ENCODE data around the gene CKAP2L. TPM values are rescaled to one million over a fixed set of nuclear protein-coding genes. Genes with fewer than 3 reads are reported as not detected.

CKAP2L gene
- total RNA-seq, 3 donors from 2014 or later = 0.96 TPM; not detected in 2

DNA sequence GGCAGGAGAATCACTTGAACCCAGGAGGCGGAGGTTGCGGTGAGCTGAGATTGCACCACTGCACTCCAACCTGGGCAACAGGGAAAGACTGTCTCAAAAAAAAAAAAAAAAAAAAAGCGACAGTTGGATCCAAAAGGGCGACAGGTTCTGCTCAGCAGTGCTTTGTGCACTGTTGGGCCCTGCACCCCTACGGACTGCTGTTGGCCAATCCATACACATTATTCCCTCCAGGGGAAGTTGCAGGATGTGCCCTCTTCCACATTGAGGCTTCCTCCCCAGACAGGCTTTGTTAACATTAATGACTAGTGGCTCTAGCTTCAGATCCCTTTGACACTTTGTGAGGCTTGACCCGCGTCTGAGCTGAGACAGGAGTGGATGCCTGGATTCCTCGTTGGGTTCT is 34.2 kb downstream of the CKAP2L start:
- no peaks in the 10 kb centered on the region for H3K36me3 ChIP-seq
- peaks cover 0 to 3% of the 10 kb centered on the region in 2 donors for H3K27me3 ChIP-seq
- intact Hi-C loops (cut with DNase I; ENCODE audit: low total_unique reads) = no loop called here
- no peaks in the 10 kb centered on the region for H3K9me3 ChIP-seq
- H3K27ac ChIP-seq = no peak overlapping the region
- TF ChIP-seq, protein P1, sequence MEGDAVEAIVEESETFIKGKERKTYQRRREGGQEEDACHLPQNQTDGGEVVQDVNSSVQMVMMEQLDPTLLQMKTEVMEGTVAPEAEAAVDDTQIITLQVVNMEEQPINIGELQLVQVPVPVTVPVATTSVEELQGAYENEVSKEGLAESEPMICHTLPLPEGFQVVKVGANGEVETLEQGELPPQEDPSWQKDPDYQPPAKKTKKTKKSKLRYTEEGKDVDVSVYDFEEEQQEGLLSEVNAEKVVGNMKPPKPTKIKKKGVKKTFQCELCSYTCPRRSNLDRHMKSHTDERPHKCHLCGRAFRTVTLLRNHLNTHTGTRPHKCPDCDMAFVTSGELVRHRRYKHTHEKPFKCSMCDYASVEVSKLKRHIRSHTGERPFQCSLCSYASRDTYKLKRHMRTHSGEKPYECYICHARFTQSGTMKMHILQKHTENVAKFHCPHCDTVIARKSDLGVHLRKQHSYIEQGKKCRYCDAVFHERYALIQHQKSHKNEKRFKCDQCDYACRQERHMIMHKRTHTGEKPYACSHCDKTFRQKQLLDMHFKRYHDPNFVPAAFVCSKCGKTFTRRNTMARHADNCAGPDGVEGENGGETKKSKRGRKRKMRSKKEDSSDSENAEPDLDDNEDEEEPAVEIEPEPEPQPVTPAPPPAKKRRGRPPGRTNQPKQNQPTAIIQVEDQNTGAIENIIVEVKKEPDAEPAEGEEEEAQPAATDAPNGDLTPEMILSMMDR (IDR thresholded peaks at IDR 0.05) = no peak
- no peak for TF ChIP-seq POLR2AphosphoS5 (IDR thresholded peaks at IDR 0.05)
- TF ChIP-seq POLR2A (IDR thresholded peaks at IDR 0.05) = no peak
- H3K4me3 ChIP-seq = no peak overlapping the region
- no peaks in the 10 kb centered on the region for H3K4me1 ChIP-seq
- DNase-seq (ENCODE audit: low spot score in 2 of 2) = no peak

DNA sequence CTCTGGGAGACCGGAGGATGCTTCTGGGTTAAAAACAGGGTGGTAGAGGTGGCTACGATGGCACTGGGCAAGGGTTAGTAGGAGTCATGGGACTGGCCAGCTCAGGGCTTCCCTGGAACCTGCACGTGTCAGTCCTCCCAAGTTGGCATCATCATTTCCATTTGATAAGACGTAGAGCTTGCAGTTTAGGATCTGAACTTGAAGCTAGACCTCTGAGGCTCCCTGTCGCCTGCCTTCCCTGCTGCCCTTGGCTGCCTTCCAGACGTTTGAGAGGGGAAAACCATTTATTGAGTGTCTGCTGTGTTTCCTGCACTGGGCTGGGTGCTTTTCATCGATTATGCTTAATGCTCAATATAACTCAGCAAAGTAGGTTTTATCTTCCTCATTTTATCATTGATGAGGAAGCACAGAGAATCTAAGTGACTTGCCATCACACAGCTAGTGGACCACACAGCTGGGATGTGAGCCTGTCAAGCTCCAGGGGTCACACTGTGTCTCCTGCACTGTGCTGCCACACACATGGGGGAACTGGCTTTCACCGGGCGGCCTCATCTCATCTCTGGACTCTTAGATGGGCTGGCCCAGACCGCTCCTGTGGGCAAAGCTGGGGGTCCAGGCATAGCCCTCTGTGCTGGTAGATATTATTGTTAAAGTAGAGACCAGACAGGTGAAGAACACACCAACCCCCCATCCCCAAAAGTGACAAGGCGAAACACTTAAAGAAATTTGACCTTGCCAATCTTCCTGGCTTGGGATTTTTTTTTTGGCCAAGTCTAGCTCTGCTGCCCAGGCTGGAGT is 35.8 kb downstream of the CKAP2L start:
- no peak for TF ChIP-seq POLR2A (IDR thresholded peaks at IDR 0.05)
- TF ChIP-seq, protein P1 (IDR thresholded peaks at IDR 0.05) = no peak
- TF ChIP-seq POLR2AphosphoS5 (IDR thresholded peaks at IDR 0.05) = no peak
- intact Hi-C loops (cut with DNase I; ENCODE audit: low total_unique reads) = loop anchor here (10.0 kb wide), 1 partner anchor 134 kb away; no protein-coding TSS in a partner anchor
- Histone ChIP-seq H3K9me3 (no peaks in the 10 kb centered on the region), H3K27ac (no peak overlapping the region), H3K27me3 (peaks cover 0 to 3% of the 10 kb centered on the region in 2 donors), H3K36me3 (no peaks in the 10 kb centered on the region), H3K4me1 (no peaks in the 10 kb centered on the region), H3K4me3 (no peak overlapping the region)
- DNase-seq (ENCODE audit: low spot score in 2 of 2) = no peak

DNA sequence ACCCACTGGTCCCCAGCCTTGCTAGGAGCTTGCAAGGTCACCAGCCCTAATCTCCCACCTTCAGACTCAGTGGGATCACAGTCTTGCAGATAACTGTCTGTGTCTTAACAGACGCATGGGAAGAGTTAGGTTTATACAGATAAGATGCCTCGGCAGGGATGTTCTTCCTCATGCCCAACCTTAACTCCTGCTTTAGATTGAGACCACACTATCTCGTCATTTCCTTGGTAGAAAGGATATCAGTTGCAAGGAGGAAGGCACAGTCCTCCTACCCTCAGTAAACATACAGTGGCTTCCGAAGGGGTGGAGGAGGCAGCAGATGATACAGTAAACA is 36.4 kb downstream of the CKAP2L start:
- intact Hi-C loops (cut with DNase I; ENCODE audit: low total_unique reads) = loop anchor here (10.0 kb wide), 1 partner anchor 133 kb away; no protein-coding TSS in a partner anchor
- Histone ChIP-seq H3K4me3 (no peak overlapping the region), H3K4me1 (no peaks in the 10 kb centered on the region), H3K36me3 (no peaks in the 10 kb centered on the region), H3K27me3 (peaks cover 0 to 3% of the 10 kb centered on the region in 2 donors), H3K9me3 (no peaks in the 10 kb centered on the region), H3K27ac (no peak overlapping the region)
- no peak for DNase-seq (ENCODE audit: low spot score in 2 of 2)
- TF ChIP-seq POLR2AphosphoS5 (IDR thresholded peaks at IDR 0.05) (no peak), POLR2A (IDR thresholded peaks at IDR 0.05) (no peak)
- TF ChIP-seq, protein P1 (IDR thresholded peaks at IDR 0.05) = no peak

DNA sequence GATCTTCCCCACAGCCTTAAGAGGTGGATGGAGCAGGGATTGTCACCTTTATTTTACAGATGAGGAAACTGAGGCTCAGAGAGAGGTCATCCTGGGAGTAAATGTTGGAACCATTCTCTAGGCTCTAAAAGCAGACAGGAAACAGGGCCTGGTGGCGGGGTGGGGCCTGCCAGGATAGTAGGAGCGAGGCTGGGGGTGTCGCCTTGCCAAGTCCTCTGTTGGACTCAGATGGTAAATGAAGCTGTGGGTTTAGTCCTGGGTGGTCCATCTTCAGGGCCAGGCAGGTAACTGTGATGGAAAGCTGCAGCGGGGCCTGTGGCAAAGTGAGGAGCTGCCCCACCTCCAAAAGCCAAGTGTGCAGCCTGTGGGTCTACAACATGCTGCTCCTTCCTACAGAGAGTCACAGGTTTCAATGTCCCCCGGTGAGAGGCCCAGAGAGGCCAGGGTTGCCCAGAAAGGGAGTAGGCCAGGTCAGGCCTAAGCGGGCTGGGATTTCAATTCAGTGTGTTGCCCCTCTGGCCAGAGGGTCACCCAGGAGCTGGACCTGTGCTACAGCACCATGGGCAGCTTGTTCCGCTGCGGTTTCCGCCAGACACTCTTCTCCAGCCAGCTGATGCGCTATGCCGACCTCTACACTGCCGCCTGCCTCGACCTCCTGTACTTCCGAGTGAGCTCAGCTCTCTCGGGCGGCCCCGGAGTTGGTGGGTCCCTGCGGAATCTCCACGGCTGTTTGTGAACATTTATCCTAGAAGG is 37.0 kb downstream of the CKAP2L start:
- Histone ChIP-seq H3K4me3 (no peak overlapping the region), H3K36me3 (no peaks in the 10 kb centered on the region), H3K9me3 (no peaks in the 10 kb centered on the region), H3K27me3 (peaks cover 0 to 3% of the 10 kb centered on the region in 2 donors), H3K4me1 (no peaks in the 10 kb centered on the region), H3K27ac (no peak overlapping the region)
- intact Hi-C loops (cut with DNase I; ENCODE audit: low total_unique reads) = loop anchor here (10.0 kb wide), 1 partner anchor 133 kb away; no protein-coding TSS in a partner anchor
- DNase-seq (ENCODE audit: low spot score in 2 of 2) = no peak
- TF ChIP-seq, protein P1 (IDR thresholded peaks at IDR 0.05) = no peak
- TF ChIP-seq POLR2A (IDR thresholded peaks at IDR 0.05) (no peak), POLR2AphosphoS5 (IDR thresholded peaks at IDR 0.05) (no peak)

All from breast epithelium (tissue), 4 donors.